ENCODE data around the gene CTU2.

DNA sequence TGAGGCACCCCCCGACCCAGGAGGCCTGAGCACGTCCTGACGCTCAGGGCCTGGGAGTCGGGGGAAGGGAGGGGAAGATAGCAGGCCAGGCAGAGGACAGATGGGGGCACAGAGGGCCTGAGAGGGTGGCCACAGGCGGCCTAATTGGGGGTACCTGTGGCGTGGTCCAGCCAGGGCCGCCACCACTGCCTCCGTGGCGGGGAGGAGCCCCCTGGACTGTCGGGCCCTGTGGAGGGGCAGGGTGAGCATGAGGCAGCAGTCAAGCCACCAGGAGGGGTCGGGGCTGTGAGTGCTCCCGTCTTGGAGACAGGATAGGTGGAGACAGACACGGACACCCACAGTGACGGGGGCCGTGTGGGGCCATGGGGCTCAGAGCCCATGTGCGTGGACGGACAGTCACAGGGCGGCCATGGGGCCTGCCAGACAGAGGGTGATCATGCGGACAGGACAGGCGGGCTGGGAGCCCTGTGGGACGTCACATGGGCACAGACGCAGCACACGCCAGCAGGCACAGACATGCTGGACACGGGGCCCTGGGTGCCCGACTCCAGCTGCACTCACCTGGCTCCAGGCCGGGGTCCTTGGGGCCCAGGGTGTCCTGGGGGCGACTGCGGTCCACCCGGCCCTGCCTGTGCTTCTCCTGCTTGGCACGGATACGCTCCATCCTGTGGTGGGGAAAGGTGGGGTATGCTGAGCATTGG, 18.7 kb downstream of the CTU2 start:
- TF ChIP-seq POLR2A (IDR thresholded peaks at IDR 0.05; ENCODE audit: low read depth, low read length), result no peak
- no peak for TF ChIP-seq TAF1 (IDR thresholded peaks at IDR 0.05; ENCODE audit: low read depth, low read length)

Measured in GM12891 (cell line).